GM19238 (cell line): Measurements from ENCODE around the gene SEPHS1.
A peak's percentile ranks its signal among the peaks of the same experiment; 100 is the strongest.

Source experiments
- DNase-seq: peaks from one replicate; pipeline ENCODE4 v3.0.0; 2011; ENCODE audit warnings: low spot score; ENCODE audit not compliant: insufficient read length

Gene SEPHS1

GRCh38 chr10:13328613-13329012, 19.5 kb downstream of the SEPHS1 start:
- no peak for DNase-seq

GRCh38 chr10:13328126-13328525, 20.0 kb downstream of the SEPHS1 start:
- DNase-seq = no peak

- no peak for DNase-seq
Observed at GRCh38 chr10:13327534-13327933, 20.6 kb downstream of the SEPHS1 start.

GRCh38 chr10:13322615-13323148, 25.4 kb downstream of the SEPHS1 start:
- no peak for DNase-seq

GRCh38 chr10:13321576-13321975, 26.5 kb downstream of the SEPHS1 start:
- DNase-seq = no peak

- no peak for DNase-seq
Observed at GRCh38 chr10:13319166-13319565, 28.9 kb downstream of the SEPHS1 start.

GRCh38 chr10:13317474-13317873, 30.6 kb downstream of the SEPHS1 start:
- DNase-seq = no peak

- no peak for DNase-seq
Observed at GRCh38 chr10:13316635-13317311, 31.3 kb downstream of the SEPHS1 start.

GRCh38 chr10:13315361-13315760, 32.7 kb downstream of the SEPHS1 start:
- no peak for DNase-seq

GRCh38 chr10:13311177-13311575, 36.9 kb downstream of the SEPHS1 start:
- DNase-seq = no peak

- no peak for DNase-seq
Observed at GRCh38 chr10:13310518-13311176, 37.4 kb downstream of the SEPHS1 start.

GRCh38 chr10:13309792-13310191, 38.3 kb downstream of the SEPHS1 start:
- DNase-seq = no peak

GRCh38 chr10:13308096-13308495, 40.0 kb downstream of the SEPHS1 start:
- no peak for DNase-seq

GRCh38 chr10:13306103-13306502, 42.0 kb downstream of the SEPHS1 start:
- DNase-seq = no peak

GRCh38 chr10:13302821-13303555, 45.1 kb downstream of the SEPHS1 start:
- DNase-seq = no peak

GRCh38 chr10:13299437-13300287, 48.4 kb downstream of the SEPHS1 start, which contains the start of gene PHYH:
Gene PHYH (minus strand): TSS chr10:13300064. CDS start chr10:13300042, 22 bp downstream.
- peak; percentile 74 for DNase-seq

- DNase-seq = no peak
Observed at GRCh38 chr10:13298748-13299436, 49.2 kb downstream of the SEPHS1 start.

GRCh38 chr10:13296476-13296875, 51.6 kb downstream of the SEPHS1 start:
- no peak for DNase-seq

- DNase-seq = no peak
Observed at GRCh38 chr10:13294784-13295183, 53.3 kb downstream of the SEPHS1 start.
